CD4-positive, alpha-beta T cell treated with Interleukin-1 beta for 1 hour (primary cell): ENCODE results near the gene CAST.

Experiments used
- DNase-seq, 2 donors: peaks; one replicate each; pipeline ENCODE4 v3.0.0-alpha.2; 2020 to 2022

The CAST gene

DNA sequence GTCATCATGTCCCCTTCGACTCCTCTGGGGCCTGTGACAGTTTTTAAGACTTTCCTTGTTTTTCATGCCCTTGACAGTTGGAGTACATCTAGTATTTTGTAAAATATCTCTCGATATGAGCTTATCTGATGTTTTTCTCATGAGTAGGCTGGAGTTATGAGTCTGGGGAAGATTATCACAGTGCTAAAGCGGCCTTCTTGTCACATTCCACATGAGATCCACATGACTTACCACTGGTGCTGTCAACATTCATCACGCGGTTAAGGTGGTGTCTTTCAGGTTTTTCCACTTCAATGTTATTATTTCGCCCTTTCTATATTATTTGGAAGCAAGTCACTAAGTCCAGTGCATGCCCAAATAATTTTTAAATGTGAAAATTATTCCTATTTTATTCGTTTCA, 17.1 kb upstream of the CAST start:
- DNase-seq, result no peak

DNA sequence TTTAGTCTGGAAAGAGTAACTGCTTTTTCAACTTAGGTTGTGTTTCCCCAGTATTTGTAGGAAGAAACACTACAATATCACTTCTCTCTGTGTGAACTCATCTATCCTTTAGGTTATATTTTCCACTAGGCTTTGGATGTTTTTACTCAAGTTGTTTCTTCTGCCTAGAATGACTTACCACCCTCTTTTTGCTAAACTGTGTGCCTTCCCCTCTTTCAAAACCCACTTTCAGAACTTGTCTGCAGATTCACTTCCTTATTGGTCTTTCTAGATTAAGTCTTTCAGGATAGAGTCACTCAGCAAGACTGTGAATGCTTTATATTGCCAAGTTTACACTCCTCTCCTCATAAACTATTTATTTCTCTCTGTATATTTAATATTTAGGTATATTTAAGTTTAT, 14.2 kb upstream of the CAST start:
- DNase-seq, result no peak

DNA sequence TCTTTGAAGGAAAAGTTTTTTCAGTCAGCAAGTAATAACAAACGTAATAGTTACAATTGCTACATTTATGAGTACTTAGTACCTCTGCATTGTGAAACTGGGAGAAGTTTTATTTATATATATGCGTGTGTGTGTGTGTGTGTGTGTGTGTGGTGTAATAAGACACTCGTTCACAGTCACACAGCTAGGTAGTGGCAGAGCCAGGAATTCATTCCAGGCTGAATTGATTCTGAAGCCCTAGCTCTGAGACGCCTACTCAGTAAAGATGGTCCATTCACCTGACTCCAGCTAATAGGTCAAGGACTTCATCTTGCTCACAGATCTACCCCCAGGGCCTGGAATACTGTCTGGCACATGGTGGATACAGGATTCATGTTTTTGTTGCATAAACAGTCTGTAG, 13.6 kb upstream of the CAST start:
- no peak for DNase-seq

DNA sequence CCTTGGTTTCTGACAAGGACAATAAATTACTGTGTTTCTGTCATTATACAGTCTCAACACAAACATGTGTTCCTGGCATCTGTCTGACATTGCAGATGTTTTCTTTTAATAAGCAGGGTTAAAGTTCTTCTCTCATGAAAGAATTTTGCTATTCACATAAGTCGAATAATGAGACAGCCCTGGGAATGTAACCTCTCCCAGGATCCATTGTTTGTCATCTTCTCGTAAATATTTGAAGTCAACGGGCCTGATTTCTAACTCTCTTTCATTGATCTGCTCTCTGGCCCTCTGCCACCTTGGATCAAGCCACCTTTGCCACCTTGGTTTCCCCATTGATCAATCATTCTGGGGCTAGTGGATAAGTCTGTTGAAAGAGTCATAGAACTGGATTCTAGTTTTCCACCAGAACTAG, 12.9 kb upstream of the CAST start:
- DNase-seq, result no peak

DNA sequence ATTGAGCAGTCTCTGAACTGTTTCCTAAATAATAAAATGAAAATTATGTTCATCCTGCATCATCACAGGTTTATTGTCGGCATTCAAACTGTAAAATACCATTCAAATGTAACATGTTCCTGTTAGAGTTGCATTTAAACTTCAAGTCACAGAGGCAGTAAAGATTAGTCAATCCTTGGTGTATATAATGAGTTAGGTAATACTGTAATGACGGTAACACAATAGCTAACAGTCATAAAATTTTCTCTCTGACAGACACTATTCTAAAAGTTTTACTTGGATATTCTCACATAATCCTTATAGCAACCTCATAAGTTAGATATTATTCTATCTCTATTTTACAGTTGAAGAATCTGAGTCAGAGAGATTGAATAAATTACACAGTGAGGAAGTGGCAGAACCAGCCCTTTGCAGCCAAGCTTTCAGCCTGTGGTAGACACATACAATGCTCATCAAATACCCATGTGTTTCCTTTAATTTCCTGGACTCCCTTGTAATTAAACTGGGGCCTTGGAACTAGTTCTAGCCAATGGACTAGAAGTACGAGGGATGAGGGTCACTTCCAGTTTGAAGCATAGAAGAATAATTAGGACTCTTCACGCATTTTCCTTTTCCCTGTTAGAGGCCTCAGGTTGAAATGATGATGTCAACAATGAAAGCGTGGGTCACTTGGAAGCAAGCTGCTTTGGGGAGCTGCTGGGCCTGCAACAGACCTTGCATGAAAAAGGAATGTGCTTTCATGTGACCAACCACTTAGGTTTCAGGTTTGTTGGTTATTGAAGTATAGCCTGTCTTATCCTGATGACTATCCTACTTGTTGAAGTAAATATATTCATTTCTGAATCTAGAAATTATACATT, 12.3 kb upstream of the CAST start:
- DNase-seq, result no peak

DNA sequence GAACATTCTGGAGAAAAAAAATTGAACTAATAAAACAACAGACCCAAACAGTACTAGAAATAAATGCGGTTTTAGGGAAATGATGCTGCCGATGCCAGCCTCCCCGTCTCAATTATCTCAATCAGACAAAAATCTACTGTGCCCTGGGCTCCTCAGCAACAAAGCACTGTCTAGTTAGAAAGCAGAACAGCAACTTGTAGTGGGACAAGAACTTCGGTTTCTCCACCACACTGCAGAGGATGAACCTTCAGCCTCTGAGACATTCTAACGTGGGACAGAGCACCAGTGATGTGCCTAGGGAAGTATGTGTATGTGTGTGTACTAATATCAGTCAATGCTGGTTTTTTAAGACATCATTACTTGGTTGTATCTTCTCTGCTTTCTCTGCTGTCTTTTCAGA, 11.1 kb upstream of the CAST start:
- DNase-seq, result no peak

DNA sequence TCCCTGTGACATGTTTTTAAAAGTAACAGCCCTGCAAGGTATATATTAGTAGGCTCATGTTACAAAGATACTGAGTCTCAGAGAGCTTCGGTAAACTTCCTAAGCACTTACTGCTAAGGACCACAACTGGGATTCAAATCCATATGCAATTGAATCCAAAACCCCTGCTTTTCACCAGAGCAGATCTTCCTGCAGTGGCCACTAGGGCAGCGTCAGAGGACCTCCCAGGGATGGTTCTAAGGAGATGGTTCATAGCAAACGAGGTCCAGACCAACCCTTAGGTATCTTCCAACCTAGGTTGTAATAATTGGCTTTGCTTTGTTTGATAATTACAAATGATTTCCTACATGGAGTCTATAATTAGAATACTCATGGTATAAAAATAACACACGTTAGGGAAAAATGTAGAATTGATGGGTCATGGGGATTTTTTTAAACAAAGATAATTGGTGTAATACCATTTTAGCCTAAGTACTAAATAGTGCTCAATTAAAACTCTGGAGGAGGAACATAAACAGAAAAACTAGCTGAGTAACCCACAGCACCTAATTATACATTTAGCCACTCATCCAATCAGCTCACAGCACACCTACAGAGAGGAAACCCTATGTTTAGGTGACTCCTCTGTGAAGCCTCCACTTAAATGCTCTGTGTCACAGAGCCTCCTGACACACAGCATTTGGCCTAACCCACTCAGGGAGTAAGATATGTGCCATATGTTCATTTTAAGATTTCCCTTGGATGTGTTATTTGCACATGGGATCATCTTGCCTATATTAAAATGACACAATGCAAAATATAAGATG, 10.0 kb upstream of the CAST start:
- no peak for DNase-seq

DNA sequence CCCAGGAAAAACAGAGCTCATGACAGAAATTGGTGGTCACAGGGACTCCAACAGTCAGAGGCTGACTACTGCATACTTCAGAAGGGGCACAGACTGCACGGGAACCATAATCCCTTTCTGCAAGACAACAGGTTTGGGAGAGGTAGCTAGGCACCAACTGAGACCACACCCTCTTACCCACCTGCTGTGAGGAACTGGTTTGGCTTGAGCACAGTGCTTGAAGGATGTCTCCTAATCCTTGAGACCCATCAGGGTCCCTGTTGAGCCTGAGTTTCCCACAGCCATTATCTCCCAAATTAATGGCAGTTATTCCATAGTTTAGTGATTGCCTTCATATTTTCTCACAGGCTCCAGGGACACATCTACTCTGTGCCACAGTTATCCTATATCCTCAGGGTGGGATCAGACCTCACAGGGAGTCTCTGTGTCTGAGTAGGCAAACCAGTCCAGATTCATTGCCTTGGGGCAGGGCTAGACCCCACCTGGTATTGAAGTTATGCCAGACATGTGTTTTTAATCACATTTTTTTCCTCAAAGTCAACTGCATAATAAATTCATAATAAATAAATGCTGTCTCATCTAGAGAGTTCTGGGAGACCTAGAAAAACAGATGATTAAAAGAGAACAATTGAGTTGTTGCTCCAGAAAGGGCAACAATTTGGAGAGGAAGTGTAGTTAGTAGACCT, 9.3 kb upstream of the CAST start:
- DNase-seq, result no peak

DNA sequence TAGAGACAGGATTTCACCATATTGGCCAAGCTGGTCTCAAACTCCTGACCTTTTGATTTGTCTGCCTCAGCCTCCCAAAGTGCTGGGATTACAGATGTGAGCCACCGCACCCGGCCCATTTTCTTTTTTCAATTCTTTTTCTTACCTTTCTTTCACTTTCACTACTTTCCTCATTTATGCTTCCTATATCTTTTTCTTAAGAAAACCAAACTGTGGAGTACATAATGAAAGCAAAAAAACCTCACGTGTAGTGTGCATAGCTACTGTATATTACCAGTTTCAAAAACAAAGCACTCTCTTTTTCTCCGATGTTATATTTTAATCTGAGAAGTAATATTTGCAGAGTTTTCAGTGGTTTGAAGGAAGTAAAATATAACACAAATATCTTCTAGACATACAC, 8.0 kb upstream of the CAST start:
- no peak for DNase-seq

DNA sequence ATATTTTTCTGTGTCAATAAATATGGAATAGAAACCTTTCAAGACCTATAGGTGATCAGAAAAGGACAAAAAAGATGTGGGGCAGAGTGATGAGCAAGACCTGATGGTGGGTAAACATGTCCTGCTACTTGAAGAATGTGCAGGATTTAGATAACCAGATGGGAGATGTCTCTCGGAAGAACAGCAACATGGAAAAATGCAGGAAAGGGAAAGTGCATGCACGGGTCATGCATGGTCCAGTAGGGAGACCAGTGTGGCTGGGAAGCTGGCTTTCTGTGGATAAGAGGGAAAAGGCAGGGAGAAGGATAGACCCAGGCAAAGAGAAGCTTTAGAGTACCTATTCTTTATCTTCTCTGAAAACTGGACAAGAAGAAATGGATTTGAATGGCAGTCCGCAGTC, 7.1 kb upstream of the CAST start:
- DNase-seq, result no peak

DNA sequence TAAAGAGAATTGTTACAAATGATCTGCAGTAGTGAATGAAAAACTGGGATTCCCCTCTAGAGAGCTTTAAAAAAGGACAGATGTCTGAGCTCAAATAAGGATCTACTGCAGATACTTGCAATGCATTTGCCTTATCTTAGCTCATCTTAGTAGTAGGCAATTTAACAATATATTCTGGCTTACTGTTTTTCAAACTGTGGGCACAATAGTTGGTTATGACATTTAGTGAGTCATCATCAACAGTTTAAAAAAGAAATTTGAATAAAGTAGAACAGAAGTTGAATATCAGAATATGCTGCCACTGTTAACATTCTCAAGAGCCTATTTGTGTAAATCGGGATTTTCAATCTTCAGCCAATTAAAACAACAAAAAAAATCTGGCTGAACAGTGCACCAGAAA, 6.7 kb upstream of the CAST start:
- DNase-seq, result no peak

DNA sequence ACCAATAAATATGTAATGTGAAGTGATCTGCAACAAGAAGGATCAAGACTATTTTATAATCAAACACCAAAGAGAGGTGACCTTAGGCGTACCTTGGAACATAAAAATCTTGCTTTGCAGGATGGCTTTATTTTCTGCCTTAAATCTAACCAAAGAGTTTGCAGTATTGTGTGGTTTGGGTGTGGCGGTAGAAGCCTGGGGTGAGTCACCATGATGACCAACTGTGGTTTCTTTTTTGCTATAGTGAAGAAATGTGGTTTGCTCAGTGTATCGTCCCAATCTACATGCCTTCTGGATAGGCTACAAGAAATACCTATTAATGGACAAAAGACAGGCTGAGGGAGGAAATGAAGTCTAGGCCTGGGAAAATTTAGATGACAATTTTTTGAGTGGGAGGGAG, 5.1 kb upstream of the CAST start:
- DNase-seq, result peak; percentile 56 to 60

DNA sequence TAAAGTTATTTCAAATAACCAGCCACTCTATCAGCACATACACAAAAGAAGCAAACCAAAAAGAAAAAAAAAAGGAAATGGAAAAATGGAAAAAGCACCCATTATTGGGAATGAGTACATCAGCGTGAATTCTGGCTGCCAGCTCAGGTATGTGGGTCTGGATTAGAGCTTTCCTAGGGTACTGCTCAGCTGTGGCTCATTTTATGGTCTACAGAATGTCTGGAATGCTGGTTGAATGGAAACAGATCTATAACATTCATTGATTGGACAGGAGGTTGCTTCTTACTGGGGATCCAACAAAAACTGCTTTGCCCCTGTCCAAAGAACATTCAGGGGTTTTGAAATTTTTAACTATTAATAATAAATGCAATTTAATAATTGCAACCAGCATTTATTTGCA, 3.9 kb upstream of the CAST start:
- no peak for DNase-seq

DNA sequence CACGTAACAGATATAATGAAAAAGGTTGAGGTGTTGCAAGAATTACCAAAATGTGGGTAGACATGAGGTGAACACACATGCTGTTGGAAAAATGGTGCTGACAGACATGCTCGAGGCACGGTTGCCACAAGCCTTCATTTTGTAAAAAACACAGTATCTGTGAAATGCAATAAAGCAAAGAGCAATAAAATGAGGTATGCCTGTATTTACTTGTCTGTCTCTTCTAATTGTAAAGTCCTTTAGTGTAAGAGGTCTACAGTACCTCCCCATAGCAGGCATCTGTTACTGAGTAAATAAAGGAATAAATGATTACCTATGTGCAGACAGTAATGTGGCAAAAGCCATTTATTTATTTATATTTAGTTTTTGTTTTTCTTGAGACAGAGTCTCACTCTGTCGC, 3.0 kb upstream of the CAST start:
- no peak for DNase-seq

DNA sequence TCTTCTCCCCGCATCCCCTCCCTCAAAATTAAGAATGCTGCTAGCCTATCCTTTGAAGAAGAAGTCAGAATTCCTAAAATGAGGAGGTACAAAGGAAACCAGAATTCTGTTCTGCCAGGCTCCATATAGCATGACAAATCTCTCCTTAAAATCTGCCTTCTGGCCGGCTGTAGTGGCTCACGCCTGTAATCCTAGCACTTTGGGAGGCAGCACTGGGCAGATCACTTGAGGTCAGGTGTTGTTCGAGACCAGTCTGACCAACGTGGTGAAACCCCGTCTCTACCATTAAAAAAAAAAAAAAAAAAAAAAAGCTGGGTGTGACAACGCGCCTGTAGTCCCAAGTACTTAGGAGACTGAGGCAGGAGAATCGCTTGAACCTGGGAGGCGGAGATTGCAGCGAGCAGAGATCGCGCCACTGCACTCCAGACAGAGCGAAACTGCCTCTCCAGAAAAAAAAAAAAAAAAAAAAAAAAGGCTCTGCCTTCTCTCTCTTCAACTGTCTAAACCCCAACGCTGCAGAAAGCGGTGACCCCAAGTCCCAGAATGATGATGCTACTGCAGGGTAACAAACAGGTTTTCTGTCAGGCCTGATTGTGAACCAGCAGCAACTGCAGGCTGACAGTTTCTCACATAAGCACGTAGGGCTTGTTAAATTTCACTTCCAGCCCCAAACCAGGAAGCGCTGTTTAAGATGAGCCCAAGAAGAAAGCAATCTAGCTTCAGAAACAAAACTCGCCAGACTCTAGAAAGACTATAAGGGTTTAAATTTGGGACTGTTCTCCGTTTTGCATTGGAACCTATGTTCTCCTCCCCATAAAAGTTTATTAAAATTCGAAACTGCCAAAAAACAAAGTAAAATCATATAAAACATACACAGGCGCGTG, 963 bp upstream of the CAST start:
- peak; percentile 37 to 52 for DNase-seq

DNA sequence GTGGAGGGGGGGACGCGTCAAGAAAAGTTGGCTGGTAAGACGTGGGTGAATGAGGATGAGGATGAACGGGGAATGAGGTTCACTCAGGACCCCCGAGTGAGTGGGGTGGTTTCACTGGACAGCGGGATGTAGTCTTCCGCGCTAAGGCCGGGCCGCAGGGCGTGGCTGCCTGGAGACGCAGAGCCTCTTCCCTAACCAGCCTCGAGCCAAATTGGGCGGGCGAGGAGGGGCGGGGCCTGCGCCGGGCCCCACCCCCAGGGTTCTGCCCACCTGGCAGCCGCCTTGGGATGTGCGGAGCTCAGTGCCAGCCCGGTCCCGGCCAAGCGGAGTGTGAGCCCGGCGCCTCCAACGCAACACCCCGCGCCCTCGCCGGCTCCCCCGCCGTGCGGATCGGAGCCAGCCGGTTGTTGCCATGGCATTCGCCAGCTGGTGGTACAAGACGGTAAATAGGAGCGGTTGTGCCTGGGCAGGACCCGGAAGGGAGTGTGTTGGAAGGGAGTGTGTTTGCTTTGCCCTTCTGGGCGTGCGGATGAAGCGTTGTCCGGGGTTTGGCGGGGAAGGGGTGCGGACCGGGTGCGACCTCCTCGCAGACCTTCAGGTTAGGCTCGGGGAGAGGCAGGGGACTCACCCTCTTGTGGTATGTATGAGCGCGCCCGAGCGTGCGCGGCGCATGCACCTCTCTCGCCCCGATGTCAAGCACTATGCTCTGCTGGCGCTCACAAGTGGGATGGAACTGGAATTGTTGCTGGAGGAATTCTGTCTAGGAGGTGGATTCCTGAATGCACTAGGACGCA, 746 bp downstream of the CAST start:
- DNase-seq, result peak; percentile 87 to 88

DNA sequence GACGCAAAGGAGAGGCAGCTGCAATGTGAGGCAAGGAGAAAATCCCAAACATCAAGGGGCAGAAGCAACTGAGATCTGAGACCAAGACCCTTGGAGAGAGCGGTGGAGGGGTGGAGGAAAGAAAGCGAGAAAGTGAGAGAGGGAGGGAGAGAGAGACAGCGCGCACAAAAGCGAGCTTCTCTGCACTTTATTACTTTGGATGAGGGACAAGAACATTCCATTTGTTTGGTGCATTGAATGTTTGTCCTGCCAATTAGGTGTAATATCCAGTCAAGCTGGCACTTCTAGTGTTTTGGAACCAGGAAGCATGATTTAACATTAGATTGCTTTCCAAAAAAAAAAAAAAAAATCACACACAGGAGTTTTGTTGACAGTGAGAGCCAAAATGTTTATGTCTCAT, 1.4 kb downstream of the CAST start:
- no peak for DNase-seq

DNA sequence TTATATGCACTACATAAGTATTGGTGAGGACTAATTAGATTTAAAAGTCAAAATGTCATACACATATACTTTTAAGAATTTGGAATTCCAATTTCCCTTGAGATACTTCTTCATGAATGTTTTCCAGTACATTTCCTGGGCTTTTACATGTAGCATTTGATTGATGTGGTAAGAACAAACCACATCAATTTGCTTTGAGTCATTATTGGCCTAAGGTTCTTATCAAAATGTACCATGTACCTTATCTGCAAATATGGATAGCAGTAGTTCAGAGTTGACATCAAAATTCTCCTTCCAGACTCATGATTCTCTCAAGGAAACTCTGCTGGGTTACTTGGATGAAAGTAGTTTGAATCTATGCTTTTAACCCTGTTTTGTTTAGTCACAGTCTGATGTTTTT, 2.5 kb downstream of the CAST start:
- DNase-seq, result peak in 1 of 2 donors; percentile 37

DNA sequence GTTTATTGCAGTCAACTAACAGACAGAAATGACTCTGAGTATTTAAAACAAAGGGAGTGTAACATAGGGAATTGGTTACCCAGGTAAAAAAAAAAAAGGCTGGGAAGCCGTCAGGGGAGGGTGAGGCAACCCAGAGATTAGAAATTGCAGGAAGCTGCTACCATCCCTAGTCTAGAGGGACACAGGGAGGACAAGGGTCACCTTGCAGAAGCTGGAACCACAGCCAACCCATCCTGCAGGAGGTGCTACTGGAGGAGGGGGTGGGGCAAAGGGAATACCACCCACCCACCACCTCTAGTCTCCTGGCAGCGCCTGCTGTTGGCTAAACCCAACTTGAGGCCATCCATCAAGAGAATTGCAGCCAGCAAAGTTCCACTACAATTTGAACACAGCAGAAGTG, 6.5 kb downstream of the CAST start:
- DNase-seq, result no peak

DNA sequence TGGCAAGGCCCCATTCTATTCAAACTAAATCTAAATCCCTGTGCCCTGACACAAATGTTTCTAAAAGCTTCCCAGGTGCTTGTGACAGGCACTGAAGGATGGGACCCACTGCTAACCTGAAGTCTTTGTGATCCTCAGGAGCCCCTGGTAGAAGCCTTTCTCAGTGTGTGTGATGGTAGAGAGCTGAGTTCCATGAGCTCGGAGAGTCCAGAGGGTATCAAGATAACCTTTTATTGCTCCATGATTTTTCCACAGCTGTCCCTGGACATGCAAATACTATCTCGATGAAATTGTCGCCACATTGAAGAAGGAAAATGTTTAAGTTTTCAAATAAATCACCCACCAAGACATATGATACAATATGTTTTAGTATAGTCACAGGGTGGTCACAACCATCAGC, 7.7 kb downstream of the CAST start:
- no peak for DNase-seq

DNA sequence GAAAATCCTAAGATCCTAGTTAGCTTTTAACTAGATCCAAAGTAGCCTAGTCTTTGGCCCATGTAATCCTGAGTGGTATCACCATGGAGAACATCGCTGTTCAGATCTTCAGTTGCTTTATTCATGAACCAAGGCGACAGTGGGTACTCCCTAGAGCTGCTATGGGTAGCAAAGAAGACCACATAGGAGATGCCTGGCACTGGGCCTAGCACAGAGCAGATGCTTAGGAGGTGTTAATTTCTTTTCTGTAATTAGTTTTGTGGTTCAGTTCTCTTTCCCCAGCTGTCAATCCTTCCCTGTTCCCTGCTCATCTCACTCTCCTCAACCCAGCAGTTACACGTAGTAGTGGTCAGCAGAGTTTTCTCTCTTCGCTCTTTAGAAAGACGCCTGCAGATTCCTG, 9.3 kb downstream of the CAST start:
- no peak for DNase-seq

DNA sequence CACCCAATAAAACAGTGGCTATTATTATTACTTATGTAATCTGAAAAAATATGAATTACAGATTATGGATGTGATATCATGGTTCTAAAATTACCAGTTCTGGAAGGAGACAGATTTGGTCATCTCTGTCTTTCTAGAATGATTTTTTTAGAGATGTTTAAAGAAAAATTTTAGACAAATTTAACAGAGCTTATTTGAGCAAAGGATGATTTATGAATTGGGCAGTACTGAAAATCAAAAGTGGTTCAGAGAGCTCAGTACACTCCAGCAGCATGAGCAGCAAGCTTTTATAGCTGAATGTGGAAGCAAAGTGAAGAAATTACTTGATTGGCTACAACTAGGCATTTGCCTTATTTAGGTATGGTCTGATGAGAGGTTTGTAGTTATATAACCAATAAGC, 11.0 kb downstream of the CAST start:
- no peak for DNase-seq
